GM13977 (cell line): ENCODE measurements around the gene INTS1.
A peak's percentile ranks its signal among the peaks of the same experiment; 100 is the strongest.

ENCODE experiments used
- DNase-seq: peaks from one replicate; pipeline ENCODE4 v3.0.0; 2012; ENCODE audit warnings: low spot score
- in situ Hi-C: fragments of 300-500 bp; cut with MboI; formaldehyde crosslinking; loops from one replicate; pipeline ENCODE4 v1.12.0; 2022; ENCODE audit warnings: low sequenced_read_pairs, low pct_unique_long_range_greater_than_20kb, mixed read lengths, inconsistent platforms; ENCODE audit not compliant: unreplicated experiment
- TF ChIP-seq, protein P1 (sequence below): IDR thresholded peaks from 2 replicates; pipeline ENCODE4 v1.5.1; 2012; ENCODE audit warnings: mild to moderate bottlenecking, control low read depth; ENCODE audit not compliant: insufficient read depth; ENCODE audit errors: extremely low read depth, missing control alignments

The INTS1 gene

GRCh38 chr7:1466524-1467271 lies 37.5 kb downstream of the INTS1 start:
- no peak for DNase-seq
- TF ChIP-seq, protein P1, sequence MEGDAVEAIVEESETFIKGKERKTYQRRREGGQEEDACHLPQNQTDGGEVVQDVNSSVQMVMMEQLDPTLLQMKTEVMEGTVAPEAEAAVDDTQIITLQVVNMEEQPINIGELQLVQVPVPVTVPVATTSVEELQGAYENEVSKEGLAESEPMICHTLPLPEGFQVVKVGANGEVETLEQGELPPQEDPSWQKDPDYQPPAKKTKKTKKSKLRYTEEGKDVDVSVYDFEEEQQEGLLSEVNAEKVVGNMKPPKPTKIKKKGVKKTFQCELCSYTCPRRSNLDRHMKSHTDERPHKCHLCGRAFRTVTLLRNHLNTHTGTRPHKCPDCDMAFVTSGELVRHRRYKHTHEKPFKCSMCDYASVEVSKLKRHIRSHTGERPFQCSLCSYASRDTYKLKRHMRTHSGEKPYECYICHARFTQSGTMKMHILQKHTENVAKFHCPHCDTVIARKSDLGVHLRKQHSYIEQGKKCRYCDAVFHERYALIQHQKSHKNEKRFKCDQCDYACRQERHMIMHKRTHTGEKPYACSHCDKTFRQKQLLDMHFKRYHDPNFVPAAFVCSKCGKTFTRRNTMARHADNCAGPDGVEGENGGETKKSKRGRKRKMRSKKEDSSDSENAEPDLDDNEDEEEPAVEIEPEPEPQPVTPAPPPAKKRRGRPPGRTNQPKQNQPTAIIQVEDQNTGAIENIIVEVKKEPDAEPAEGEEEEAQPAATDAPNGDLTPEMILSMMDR: no peak
- in situ Hi-C loops: no loop called here

GRCh38 chr7:1464694-1465093 lies 39.5 kb downstream of the INTS1 start:
- TF ChIP-seq, protein P1: no peak
- in situ Hi-C loops: no loop called here
- no peak for DNase-seq

- DNase-seq: no peak
- TF ChIP-seq, protein P1: no peak
- in situ Hi-C loops: no loop called here
Observed at GRCh38 chr7:1463676-1464223, 40.4 kb downstream of the INTS1 start.

GRCh38 chr7:1461646-1462375 lies 42.4 kb downstream of the INTS1 start:
- DNase-seq: no peak
- in situ Hi-C loops: no loop called here
- TF ChIP-seq, protein P1: no peak

DNA sequence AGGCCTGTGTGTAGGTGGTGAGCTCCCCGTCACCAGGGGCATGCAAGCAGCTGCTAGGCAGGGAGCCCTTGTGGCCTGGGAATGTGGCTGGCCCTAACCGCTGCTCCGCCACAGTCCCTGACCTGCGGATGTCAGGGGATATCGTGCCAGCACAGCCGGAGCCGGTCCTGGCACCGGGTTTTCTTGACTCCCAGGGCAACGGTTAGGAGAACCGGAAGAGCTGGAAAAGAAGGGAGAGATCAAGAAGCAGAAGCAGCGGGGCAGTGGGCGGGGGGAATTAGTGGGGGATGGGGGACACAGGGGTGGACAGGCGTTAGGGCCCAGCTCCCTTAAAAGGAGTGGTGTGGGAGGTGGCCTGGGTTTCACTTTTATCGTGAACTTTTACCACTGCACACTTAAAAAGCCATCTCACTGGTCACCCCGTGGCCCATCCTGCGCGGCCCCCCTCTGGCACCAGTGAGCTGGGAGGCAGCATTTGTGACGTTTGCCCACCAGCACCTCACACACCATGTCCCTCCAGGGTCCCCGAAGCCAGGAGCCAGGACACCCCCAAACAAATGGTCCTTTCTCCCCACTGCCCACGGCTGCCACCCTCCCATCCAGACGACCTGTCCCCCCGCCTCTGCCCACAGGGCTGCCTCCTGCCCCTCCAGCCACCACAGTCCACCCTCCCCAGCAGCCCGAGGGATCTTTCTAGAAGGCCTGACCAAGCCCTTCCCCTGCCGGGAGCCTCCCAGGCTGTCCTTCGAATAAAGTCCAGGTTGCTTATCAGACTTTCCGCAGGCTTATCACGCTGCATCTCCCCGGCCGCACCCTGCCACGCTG lies 43.2 kb downstream of the INTS1 start:
- TF ChIP-seq, protein P1: no peak
- in situ Hi-C loops: no loop called here
- peak; percentile 83 for DNase-seq
